IPS-18c (cell line): ENCODE measurements around the gene ABCG5.

Experiments
- H3K4me3 ChIP-seq: 2 replicates; pipeline ENCODE4 v1.7.0; 2013; ENCODE audit warnings: low read depth, mild to moderate bottlenecking, low read length, moderate library complexity; ENCODE audit not compliant: insufficient read depth
- H3K9me3 ChIP-seq: one replicate; pipeline ENCODE4 v1.6.1; 2013; ENCODE audit warnings: mild to moderate bottlenecking, low read length, moderate library complexity; ENCODE audit not compliant: control insufficient read depth, insufficient read depth

Gene ABCG5

GRCh38 chr2:43823751-43824150 is 14.9 kb downstream of the ABCG5 start:
- no peak overlapping the region for H3K4me3 ChIP-seq
- no peaks in the 10 kb centered on the region for H3K9me3 ChIP-seq

GRCh38 chr2:43822839-43823238 is 15.8 kb downstream of the ABCG5 start:
- no peak overlapping the region for H3K4me3 ChIP-seq
- no peaks in the 10 kb centered on the region for H3K9me3 ChIP-seq

GRCh38 chr2:43819491-43820163 is 19.0 kb downstream of the ABCG5 start:
- H3K4me3 ChIP-seq = no peak overlapping the region
- H3K9me3 ChIP-seq = no peaks in the 10 kb centered on the region

GRCh38 chr2:43818761-43819160 is 19.9 kb downstream of the ABCG5 start:
- Histone ChIP-seq H3K4me3 (no peak overlapping the region), H3K9me3 (no peaks in the 10 kb centered on the region)

GRCh38 chr2:43814711-43815110 is 23.9 kb downstream of the ABCG5 start:
- H3K4me3 ChIP-seq = no peak overlapping the region
- no peaks in the 10 kb centered on the region for H3K9me3 ChIP-seq

GRCh38 chr2:43812947-43813346 is 25.7 kb downstream of the ABCG5 start:
- Histone ChIP-seq H3K9me3 (no peaks in the 10 kb centered on the region), H3K4me3 (no peak overlapping the region)

- Histone ChIP-seq H3K9me3 (no peaks in the 10 kb centered on the region), H3K4me3 (no peak overlapping the region)
Measured at GRCh38 chr2:43812006-43812405, 26.6 kb downstream of the ABCG5 start.

- no peaks in the 10 kb centered on the region for H3K9me3 ChIP-seq
- H3K4me3 ChIP-seq = no peak overlapping the region
Measured at GRCh38 chr2:43810888-43811287, 27.8 kb downstream of the ABCG5 start.

GRCh38 chr2:43810452-43810851 is 28.2 kb downstream of the ABCG5 start:
- Histone ChIP-seq H3K4me3 (no peak overlapping the region), H3K9me3 (no peaks in the 10 kb centered on the region)

GRCh38 chr2:43806719-43807031 is 32.0 kb downstream of the ABCG5 start:
- H3K4me3 ChIP-seq = no peak overlapping the region
- no peaks in the 10 kb centered on the region for H3K9me3 ChIP-seq

- no peak overlapping the region for H3K4me3 ChIP-seq
- H3K9me3 ChIP-seq = no peaks in the 10 kb centered on the region
Measured at GRCh38 chr2:43803113-43803512, 35.5 kb downstream of the ABCG5 start.

- Histone ChIP-seq H3K9me3 (no peaks in the 10 kb centered on the region), H3K4me3 (no peak overlapping the region)
Measured at GRCh38 chr2:43802135-43802534, 36.5 kb downstream of the ABCG5 start.

- Histone ChIP-seq H3K4me3 (no peak overlapping the region), H3K9me3 (no peaks in the 10 kb centered on the region)
Measured at GRCh38 chr2:43800894-43801293, 37.7 kb downstream of the ABCG5 start.

GRCh38 chr2:43798300-43798699 is 40.3 kb downstream of the ABCG5 start:
- H3K4me3 ChIP-seq = no peak overlapping the region

GRCh38 chr2:43796206-43796605 is 42.4 kb downstream of the ABCG5 start:
- Histone ChIP-seq H3K4me3 (no peak overlapping the region), H3K9me3 (no peaks in the 10 kb centered on the region)

More at GRCh38 chr2:43798300-43798699, 40.3 kb downstream of the ABCG5 start:
- no peaks in the 10 kb centered on the region for H3K9me3 ChIP-seq

- no peak overlapping the region for H3K4me3 ChIP-seq
Measured at GRCh38 chr2:43794956-43795355, 43.7 kb downstream of the ABCG5 start.

GRCh38 chr2:43792653-43793052 is 46.0 kb downstream of the ABCG5 start:
- Histone ChIP-seq H3K4me3 (no peak overlapping the region), H3K9me3 (no peaks in the 10 kb centered on the region)

More at GRCh38 chr2:43794956-43795355, 43.7 kb downstream of the ABCG5 start:
- no peaks in the 10 kb centered on the region for H3K9me3 ChIP-seq

GRCh38 chr2:43791035-43791765 is 47.4 kb downstream of the ABCG5 start:
- H3K4me3 ChIP-seq = no peak overlapping the region
- H3K9me3 ChIP-seq = no peaks in the 10 kb centered on the region

- Histone ChIP-seq H3K4me3 (no peak overlapping the region), H3K9me3 (no peaks in the 10 kb centered on the region)
Measured at GRCh38 chr2:43790147-43790546, 48.5 kb downstream of the ABCG5 start.
